IPS-20b (cell line): ENCODE measurements around the gene NLGN1.

Experiments
- H3K27ac ChIP-seq: one replicate; pipeline ENCODE4 v1.5.1; 2013; ENCODE audit warnings: low read length
- H3K27me3 ChIP-seq: 2 replicates; pipeline ENCODE4 v1.6.1; 2013; ENCODE audit warnings: mild to moderate bottlenecking, low read length, inconsistent platforms; ENCODE audit not compliant: insufficient read depth
- H3K36me3 ChIP-seq: 2 replicates; pipeline ENCODE4 v1.6.1; 2013; ENCODE audit warnings: low read depth, mild to moderate bottlenecking, inconsistent platforms, low read length, moderate library complexity; ENCODE audit not compliant: insufficient read depth
- H3K4me1 ChIP-seq: 2 replicates; pipeline ENCODE4 v1.6.1; 2013; ENCODE audit warnings: mild to moderate bottlenecking, control low read depth, inconsistent platforms, low read length, moderate library complexity; ENCODE audit not compliant: insufficient read depth
- H3K4me3 ChIP-seq: 2 replicates; pipeline ENCODE4 v1.5.1; 2013; ENCODE audit warnings: mild to moderate bottlenecking, low read length, inconsistent platforms
- H3K9ac ChIP-seq: 2 replicates; pipeline ENCODE4 v1.6.1; 2013; ENCODE audit warnings: low read depth, mild to moderate bottlenecking, inconsistent platforms, low read length, moderate library complexity
- H3K9me3 ChIP-seq: 2 replicates; pipeline ENCODE4 v1.6.1; 2013; ENCODE audit warnings: mild to moderate bottlenecking, low read depth, low read length, inconsistent platforms; ENCODE audit not compliant: insufficient read depth

Gene NLGN1

GRCh38 chr3:174275336-174275735 is 877.8 kb downstream of the NLGN1 start:
- Histone ChIP-seq H3K4me3 (no peak overlapping the region), H3K9me3 (no peaks in the 10 kb centered on the region), H3K36me3 (no peaks in the 10 kb centered on the region), H3K27ac (no peak overlapping the region), H3K4me1 (no peaks in the 10 kb centered on the region), H3K9ac (no peak overlapping the region), H3K27me3 (no peaks in the 10 kb centered on the region)

GRCh38 chr3:174276826-174277225 is 879.3 kb downstream of the NLGN1 start:
- no peak overlapping the region for H3K4me3 ChIP-seq
- H3K9ac ChIP-seq, result no peak overlapping the region
- H3K27ac ChIP-seq, result no peak overlapping the region
- H3K27me3 ChIP-seq, result no peaks in the 10 kb centered on the region
- no peaks in the 10 kb centered on the region for H3K4me1 ChIP-seq
- H3K36me3 ChIP-seq, result no peaks in the 10 kb centered on the region
- no peaks in the 10 kb centered on the region for H3K9me3 ChIP-seq

GRCh38 chr3:174278094-174278493 is 880.5 kb downstream of the NLGN1 start:
- H3K4me3 ChIP-seq, result no peak overlapping the region
- no peaks in the 10 kb centered on the region for H3K4me1 ChIP-seq
- H3K9ac ChIP-seq, result no peak overlapping the region
- H3K27me3 ChIP-seq, result no peaks in the 10 kb centered on the region
- H3K36me3 ChIP-seq, result no peaks in the 10 kb centered on the region
- H3K27ac ChIP-seq, result no peak overlapping the region
- no peaks in the 10 kb centered on the region for H3K9me3 ChIP-seq

DNA sequence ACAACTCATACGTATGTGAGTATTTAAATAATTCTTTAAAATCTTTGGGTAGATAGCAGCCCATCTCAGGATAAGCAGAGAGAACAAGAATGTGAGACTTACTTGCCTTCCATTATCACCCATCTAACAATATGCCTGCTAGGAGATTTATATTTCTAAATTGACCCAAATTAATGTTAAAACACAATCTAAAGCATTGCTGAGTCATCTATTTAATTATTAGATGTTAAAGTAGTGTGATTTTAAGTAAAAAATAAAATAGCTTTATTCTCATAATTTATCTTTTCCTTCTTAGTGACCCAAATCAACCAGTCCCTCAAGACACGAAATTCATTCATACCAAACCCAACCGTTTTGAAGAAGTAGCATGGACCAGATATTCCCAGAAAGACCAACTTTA is 882.6 kb downstream of the NLGN1 start:
- Histone ChIP-seq H3K4me3 (no peak overlapping the region), H3K9me3 (no peaks in the 10 kb centered on the region), H3K9ac (no peak overlapping the region), H3K27me3 (no peaks in the 10 kb centered on the region), H3K36me3 (no peaks in the 10 kb centered on the region), H3K27ac (no peak overlapping the region), H3K4me1 (no peaks in the 10 kb centered on the region)

GRCh38 chr3:174285242-174285864 is 887.8 kb downstream of the NLGN1 start:
- no peak overlapping the region for H3K9ac ChIP-seq
- no peaks in the 10 kb centered on the region for H3K27me3 ChIP-seq
- peaks cover 22% of the 10 kb centered on the region; the same call in 1 of the 2 replicates for H3K4me1 ChIP-seq
- no peak overlapping the region for H3K4me3 ChIP-seq
- H3K27ac ChIP-seq, result no peak overlapping the region
- H3K9me3 ChIP-seq, result no peaks in the 10 kb centered on the region
- no peaks in the 10 kb centered on the region for H3K36me3 ChIP-seq

DNA sequence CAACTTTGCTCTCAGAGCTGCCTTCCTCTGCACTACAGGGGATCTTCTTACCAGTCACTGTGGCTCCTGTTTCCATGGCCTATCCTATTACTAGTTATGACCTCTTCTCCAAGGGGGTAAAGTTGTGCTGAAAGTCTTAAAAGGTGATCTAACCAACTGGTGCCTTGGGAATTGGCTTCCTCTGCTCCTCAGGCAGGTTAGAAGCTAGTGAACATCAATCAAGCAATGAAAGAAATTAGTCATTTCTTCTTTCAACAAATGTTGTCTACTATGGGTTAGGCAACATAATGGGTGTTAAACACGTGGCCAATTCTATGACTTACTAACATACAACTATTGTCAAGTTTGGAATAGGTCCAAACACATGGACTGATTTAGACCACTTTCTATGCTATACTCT is 890.2 kb downstream of the NLGN1 start:
- Histone ChIP-seq H3K9me3 (no peaks in the 10 kb centered on the region), H3K4me3 (no peak overlapping the region), H3K36me3 (no peaks in the 10 kb centered on the region), H3K27ac (no peak overlapping the region), H3K4me1 (peaks cover 24% of the 10 kb centered on the region; the same call in 1 of the 2 replicates), H3K27me3 (no peaks in the 10 kb centered on the region), H3K9ac (no peak overlapping the region)

DNA sequence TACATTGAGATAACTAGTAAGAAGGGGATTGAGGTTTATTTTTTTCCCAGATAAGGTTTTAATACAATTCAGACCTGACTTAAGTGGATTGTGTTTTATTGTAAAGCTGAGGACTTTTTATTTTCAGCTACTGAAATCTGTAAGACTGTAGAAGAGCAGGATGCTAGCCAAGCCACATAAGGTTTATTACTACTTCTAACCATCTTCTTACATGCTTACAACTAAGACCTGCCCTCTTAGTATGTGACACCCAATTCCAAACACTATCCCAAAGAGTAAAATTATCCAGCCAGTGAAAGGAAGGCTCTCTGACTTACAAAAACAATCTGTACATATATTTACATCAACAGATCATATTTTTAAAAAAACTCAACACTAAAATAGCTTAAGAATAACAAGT is 897.1 kb downstream of the NLGN1 start:
- H3K27me3 ChIP-seq, result no peaks in the 10 kb centered on the region
- no peaks in the 10 kb centered on the region for H3K36me3 ChIP-seq
- H3K9ac ChIP-seq, result no peak overlapping the region
- peaks cover 18% of the 10 kb centered on the region; the same call in 1 of the 2 replicates for H3K4me1 ChIP-seq
- no peak overlapping the region for H3K4me3 ChIP-seq
- H3K27ac ChIP-seq, result no peak overlapping the region
- H3K9me3 ChIP-seq, result no peaks in the 10 kb centered on the region

GRCh38 chr3:174295306-174296092 is 898.0 kb downstream of the NLGN1 start:
- H3K4me1 ChIP-seq, result peaks cover 12% of the 10 kb centered on the region; the same call in 1 of the 2 replicates
- H3K27me3 ChIP-seq, result no peaks in the 10 kb centered on the region
- no peak overlapping the region for H3K9ac ChIP-seq
- H3K27ac ChIP-seq, result no peak overlapping the region
- H3K36me3 ChIP-seq, result no peaks in the 10 kb centered on the region
- no peaks in the 10 kb centered on the region for H3K9me3 ChIP-seq
- H3K4me3 ChIP-seq, result no peak overlapping the region

GRCh38 chr3:174302746-174303315 is 905.3 kb downstream of the NLGN1 start:
- Histone ChIP-seq H3K4me3 (no peak overlapping the region), H3K9ac (no peak overlapping the region), H3K9me3 (no peaks in the 10 kb centered on the region), H3K36me3 (no peaks in the 10 kb centered on the region), H3K27ac (no peak overlapping the region), H3K27me3 (no peaks in the 10 kb centered on the region), H3K4me1 (no peaks in the 10 kb centered on the region)

DNA sequence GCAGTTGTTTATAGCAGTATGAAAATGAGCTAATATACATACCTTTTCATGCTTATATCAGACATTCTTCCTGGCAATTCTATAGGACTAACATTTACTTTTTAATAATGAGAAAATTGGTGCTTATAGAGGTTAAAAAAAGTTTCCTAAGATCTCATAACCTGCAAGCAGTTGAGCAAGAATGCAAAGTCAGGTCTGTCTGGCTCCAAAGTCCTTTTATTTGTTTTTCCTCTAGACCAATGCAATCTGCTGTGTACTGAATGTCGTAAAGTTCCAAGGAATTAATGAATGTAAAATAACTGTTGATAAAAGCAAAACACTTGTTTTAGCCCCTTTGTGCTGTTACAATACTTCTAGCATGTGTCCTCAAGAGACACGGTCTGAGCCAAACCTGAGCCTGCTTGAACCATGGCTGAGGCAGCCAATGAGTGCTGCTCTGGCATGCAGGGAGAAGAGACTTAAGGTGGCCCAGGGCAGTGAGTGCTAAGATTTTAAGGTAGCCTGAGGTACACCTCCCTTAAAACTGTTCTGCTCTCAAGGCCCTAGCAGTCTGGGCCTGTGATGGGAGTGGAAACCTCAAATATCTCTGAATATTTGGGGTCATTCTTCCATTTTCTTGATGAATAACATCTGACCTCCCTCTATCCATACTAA is 906.5 kb downstream of the NLGN1 start:
- no peak overlapping the region for H3K27ac ChIP-seq
- H3K27me3 ChIP-seq, result no peaks in the 10 kb centered on the region
- H3K9ac ChIP-seq, result no peak overlapping the region
- H3K4me1 ChIP-seq, result no peaks in the 10 kb centered on the region
- no peak overlapping the region for H3K4me3 ChIP-seq
- H3K36me3 ChIP-seq, result no peaks in the 10 kb centered on the region
- H3K9me3 ChIP-seq, result no peaks in the 10 kb centered on the region

GRCh38 chr3:174308736-174309135 is 911.2 kb downstream of the NLGN1 start:
- Histone ChIP-seq H3K27me3 (no peaks in the 10 kb centered on the region), H3K27ac (no peak overlapping the region), H3K4me3 (no peak overlapping the region), H3K4me1 (no peaks in the 10 kb centered on the region), H3K36me3 (no peaks in the 10 kb centered on the region), H3K9ac (no peak overlapping the region), H3K9me3 (no peaks in the 10 kb centered on the region)
